Thyroid gland (tissue), 4 donors: ENCODE data around the gene TMEM214. TPM values are rescaled to one million over a fixed set of nuclear protein-coding genes. Genes with fewer than 3 reads are reported as not detected.

Experiments used
- DNase-seq, 2 donors: peaks; one replicate each; pipeline ENCODE4 v3.0.0-alpha.2; 2019
- H3K27ac ChIP-seq, 3 donors: fragments of 200-600 bp; sonication (generic); 1 replicate in 2 of 3; 2 replicates in 1 of 3; pipeline ENCODE4 v1.5.1; 2016 to 2019; ENCODE audit warnings: mild to moderate bottlenecking in 1 of 3, moderate library complexity in 1 of 3
- H3K27me3 ChIP-seq: fragments of 200-600 bp; sonication (generic); one replicate; pipeline ENCODE4 v1.5.1; 2019
- H3K36me3 ChIP-seq, 2 donors: fragments of 200-600 bp; sonication (generic); one replicate each; pipeline ENCODE4 v1.5.1; 2016 to 2019
- H3K4me1 ChIP-seq, 2 donors: fragments of 200-600 bp; sonication (generic); one replicate each; pipeline ENCODE4 v1.5.1; 2017 to 2019
- H3K4me3 ChIP-seq, 3 donors: fragments of 200-600 bp; sonication (generic); replicated peaks in 1 of 3; 1 replicate in 2 of 3; 2 replicates in 1 of 3; pipeline ENCODE4 v1.5.1; 2016; ENCODE audit warnings: mild to moderate bottlenecking in 1 of 3
- H3K9me3 ChIP-seq: fragments of 200-600 bp; sonication (generic); one replicate; pipeline ENCODE4 v1.5.1; 2017
- POLR2A ChIP-seq, 2 donors: fragments of 450-650 bp; IDR thresholded peaks; one replicate each; pipeline ENCODE4 v1.6.1; 2017; ENCODE audit warnings: antibody characterized with exemption in 2 of 2, mild to moderate bottlenecking in 2 of 2, moderate library complexity in 1 of 2
- WGBS, 2 donors: methylation state at CpG; one replicate each; pipeline ENCODE4 v1.1.5; 2017; 5-methylcytosine and 5-hydroxymethylcytosine counted together
- intact Hi-C: fragments of 100-400 bp; cut with DNase I; formaldehyde crosslinking; loops from one replicate; pipeline ENCODE4 v1.15.1; 2023
- total RNA-seq, 4 donors: library from RNA; depleted of rRNA; stranded (reverse); fragments of >200 nt; gene quantifications; one replicate each; pipeline ENCODE4 v1.2.3, GENCODE V29; 2016
- TF ChIP-seq, protein P1 (sequence below), 6 experiments: fragments of 200-600 bp in 3 of 6; fragments of 450-650 bp in 3 of 6; sonication (generic) in 3 of 6; IDR thresholded peaks; one replicate each; pipeline ENCODE4 v1.5.1; 2016 to 2019; ENCODE audit warnings: antibody characterized with exemption in 6 of 6, mild to moderate bottlenecking in 2 of 6, inconsistent platforms in 1 of 6, moderate library complexity in 1 of 6

Gene TMEM214
- total RNA-seq, 4 donors from 2014 or later, result 43.3 to 93.8 (median 78.9) TPM

DNA sequence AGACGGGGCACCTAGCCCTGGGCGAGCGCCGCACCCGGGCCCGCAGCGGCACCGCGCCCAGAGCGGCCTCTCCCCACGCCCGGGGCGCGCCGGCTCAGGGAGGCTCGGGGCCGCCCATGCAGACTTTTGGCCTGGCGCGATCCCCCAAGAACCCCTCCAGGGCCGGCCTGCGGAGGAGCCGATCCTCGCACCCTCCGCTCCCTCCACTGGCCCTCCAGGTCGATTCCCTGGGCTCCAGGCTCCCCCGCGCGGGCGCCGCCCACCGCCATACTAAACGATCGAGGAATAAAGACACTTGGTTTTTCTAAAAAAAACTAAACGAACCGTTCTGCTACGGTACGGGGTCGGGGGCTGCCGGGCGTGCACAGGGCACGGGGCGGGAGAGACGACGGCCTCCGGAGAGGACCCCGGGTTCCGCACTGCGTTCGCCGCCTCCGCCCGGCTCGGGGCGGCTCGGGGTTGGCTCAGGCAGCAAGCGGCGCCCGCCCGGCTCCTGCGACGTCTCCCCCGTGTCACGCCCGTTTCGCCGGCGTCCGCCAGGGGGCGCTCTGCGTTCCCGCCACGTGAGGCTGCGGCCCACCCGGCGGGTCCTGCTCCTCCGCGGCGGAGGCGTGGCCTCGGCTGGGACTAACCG, 53.4 kb downstream of the TMEM214 start:
- H3K27me3 ChIP-seq, result no peaks in the 10 kb centered on the region
- peak; percentile 94 to 95 for DNase-seq
- intact Hi-C loops, result loop anchor here (5.0 kb wide), 1 partner anchor 124 kb away; no protein-coding TSS in a partner anchor
- peak overlapping the region; percentile 77 to 89 (median 84) for H3K27ac ChIP-seq
- H3K9me3 ChIP-seq, result no peaks in the 10 kb centered on the region
- H3K36me3 ChIP-seq, result no peaks in the 10 kb centered on the region
- H3K4me1 ChIP-seq, result peaks cover 21 to 24% of the 10 kb centered on the region in 2 donors
- TF ChIP-seq, protein P1, sequence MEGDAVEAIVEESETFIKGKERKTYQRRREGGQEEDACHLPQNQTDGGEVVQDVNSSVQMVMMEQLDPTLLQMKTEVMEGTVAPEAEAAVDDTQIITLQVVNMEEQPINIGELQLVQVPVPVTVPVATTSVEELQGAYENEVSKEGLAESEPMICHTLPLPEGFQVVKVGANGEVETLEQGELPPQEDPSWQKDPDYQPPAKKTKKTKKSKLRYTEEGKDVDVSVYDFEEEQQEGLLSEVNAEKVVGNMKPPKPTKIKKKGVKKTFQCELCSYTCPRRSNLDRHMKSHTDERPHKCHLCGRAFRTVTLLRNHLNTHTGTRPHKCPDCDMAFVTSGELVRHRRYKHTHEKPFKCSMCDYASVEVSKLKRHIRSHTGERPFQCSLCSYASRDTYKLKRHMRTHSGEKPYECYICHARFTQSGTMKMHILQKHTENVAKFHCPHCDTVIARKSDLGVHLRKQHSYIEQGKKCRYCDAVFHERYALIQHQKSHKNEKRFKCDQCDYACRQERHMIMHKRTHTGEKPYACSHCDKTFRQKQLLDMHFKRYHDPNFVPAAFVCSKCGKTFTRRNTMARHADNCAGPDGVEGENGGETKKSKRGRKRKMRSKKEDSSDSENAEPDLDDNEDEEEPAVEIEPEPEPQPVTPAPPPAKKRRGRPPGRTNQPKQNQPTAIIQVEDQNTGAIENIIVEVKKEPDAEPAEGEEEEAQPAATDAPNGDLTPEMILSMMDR (IDR thresholded peaks at IDR 0.05), result peak; percentile 39 to 99 (median 96)
- TF ChIP-seq POLR2A (IDR thresholded peaks at IDR 0.05), result peak in 1 of 2 donors; percentile 62
- WGBS, 2 donors, result 0 to 4% methylated on average over 6 to 15 of the region's 81 CpGs
- H3K4me3 ChIP-seq, result peak overlapping the region; percentile 37 to 68 (median 63)

DNA sequence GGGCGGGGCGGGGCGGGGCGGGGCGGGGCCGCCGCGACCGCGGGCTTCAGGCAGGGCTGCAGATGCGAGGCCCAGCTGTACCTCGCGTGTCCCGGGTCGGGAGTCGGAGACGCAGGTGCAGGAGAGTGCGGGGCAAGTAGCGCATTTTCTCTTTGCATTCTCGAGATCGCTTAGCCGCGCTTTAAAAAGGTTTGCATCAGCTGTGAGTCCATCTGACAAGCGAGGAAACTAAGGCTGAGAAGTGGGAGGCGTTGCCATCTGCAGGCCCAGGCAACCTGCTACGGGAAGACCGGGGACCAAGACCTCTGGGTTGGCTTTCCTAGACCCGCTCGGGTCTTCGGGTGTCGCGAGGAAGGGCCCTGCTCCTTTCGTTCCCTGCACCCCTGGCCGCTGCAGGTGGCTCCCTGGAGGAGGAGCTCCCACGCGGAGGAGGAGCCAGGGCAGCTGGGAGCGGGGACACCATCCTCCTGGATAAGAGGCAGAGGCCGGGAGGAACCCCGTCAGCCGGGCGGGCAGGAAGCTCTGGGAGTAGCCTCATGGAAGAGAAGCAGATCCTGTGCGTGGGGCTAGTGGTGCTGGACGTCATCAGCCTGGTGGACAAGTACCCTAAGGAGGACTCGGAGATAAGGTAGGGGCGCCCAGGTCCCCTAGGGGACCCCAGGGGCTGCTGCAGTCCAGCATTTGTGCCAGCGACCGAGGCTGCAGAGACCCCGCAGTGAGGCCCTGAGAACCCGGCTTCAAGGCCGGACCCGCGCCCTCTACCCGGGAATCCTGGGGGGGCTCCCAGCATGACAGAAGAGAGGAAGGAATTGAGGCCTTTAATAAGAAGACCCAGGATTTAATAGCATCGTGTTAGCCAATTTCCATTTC, 54.2 kb downstream of the TMEM214 start, which contains the start of gene KHK:
Gene KHK (plus strand): TSS at position 49 of the 870 bp plus-strand sequence. CDS start 488 bp downstream, at position 537.
- TF ChIP-seq, protein P1 (IDR thresholded peaks at IDR 0.05), result no peak
- TF ChIP-seq POLR2A (IDR thresholded peaks at IDR 0.05), result no peak
- intact Hi-C loops, result loop anchor here (5.0 kb wide), 1 partner anchor 125 kb away; no protein-coding TSS in a partner anchor
- peaks cover 14 to 16% of the 10 kb centered on the region in 2 donors for H3K4me1 ChIP-seq

DNA sequence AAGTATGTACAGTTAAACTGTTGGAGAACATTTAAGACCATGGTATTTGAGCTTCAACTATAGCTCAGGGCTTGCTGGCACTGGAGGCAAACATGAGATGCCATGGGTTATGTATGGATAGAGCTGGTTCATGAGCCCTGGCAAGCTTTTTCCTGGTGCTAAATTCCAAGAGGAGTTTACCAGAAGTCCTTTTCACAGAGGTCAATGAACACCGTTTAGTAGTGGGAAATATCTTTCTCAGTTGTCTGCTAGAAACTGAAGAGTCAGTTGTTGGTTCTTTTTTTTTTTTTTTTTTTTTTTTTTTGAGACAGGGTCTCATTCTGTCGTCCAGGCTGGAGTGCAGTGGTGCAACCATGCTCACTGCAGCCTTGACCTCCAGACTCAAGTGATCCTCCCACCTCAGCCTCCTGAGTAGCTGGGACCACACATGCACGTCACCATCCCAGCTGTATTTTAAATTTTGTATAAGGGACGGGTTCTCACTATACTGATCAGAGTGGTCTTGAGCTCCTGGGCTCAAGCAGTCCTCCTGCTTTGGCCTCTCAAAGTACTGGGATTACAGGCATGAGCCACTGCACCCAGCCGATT, 55.2 kb downstream of the TMEM214 start:
- no peak for DNase-seq
- intact Hi-C loops, result loop anchor here (5.0 kb wide), 1 partner anchor 126 kb away; no protein-coding TSS in a partner anchor
- peaks cover 15% of the 10 kb centered on the region in 2 donors for H3K4me1 ChIP-seq
- H3K27ac ChIP-seq, result no peak overlapping the region
- 91 to 92% methylated on average over 5 of the region's 5 CpGs for WGBS, 2 donors
- H3K9me3 ChIP-seq, result no peaks in the 10 kb centered on the region
- H3K4me3 ChIP-seq, result no peak overlapping the region
- H3K36me3 ChIP-seq, result no peaks in the 10 kb centered on the region
- no peak for TF ChIP-seq POLR2A (IDR thresholded peaks at IDR 0.05)
- TF ChIP-seq, protein P1 (IDR thresholded peaks at IDR 0.05), result no peak
- H3K27me3 ChIP-seq, result no peaks in the 10 kb centered on the region

More for the DNA sequence above, 54.2 kb downstream of the TMEM214 start, which contains the start of gene KHK:
- H3K27me3 ChIP-seq, result no peaks in the 10 kb centered on the region
- H3K27ac ChIP-seq, result peak within 1 kb of the TSS; percentile 77 to 89 (median 84)
- H3K4me3 ChIP-seq, result peak within 1 kb of the TSS; percentile 37 to 68 (median 63)
- 20 to 30% methylated on average over 16 to 24 of the region's 54 CpGs for WGBS, 2 donors
- no peaks in the 10 kb centered on the region for H3K9me3 ChIP-seq
- peak; percentile 36 to 52 for DNase-seq
- no peaks in the 10 kb centered on the region for H3K36me3 ChIP-seq

DNA sequence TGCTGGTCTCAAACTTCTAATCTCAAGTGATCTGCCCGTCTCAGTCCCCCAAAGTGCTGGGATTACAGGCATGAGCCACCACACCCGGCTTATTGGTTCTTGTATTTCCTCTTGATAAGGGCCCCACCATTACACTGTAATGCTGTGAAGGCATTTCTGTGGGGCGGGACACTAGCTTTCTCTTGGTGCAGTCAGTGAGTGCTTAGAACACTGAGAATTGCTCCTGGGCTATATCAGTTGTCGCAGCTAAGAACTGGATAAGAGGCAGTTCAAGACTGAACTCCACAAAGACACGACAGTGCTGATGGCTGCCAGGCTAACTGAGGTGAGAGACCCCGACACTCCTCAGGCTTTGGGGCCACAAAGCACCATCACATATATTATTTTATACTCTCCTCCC, 55.9 kb downstream of the TMEM214 start:
- TF ChIP-seq POLR2A (IDR thresholded peaks at IDR 0.05), result no peak
- TF ChIP-seq, protein P1 (IDR thresholded peaks at IDR 0.05), result no peak
- Histone ChIP-seq H3K4me3 (no peak overlapping the region), H3K27me3 (no peaks in the 10 kb centered on the region), H3K4me1 (peaks cover 18 to 22% of the 10 kb centered on the region in 2 donors), H3K9me3 (no peaks in the 10 kb centered on the region), H3K27ac (no peak overlapping the region), H3K36me3 (no peaks in the 10 kb centered on the region)
- DNase-seq, result no peak
- WGBS, 2 donors, result 95 to 97% methylated on average over 6 of the region's 6 CpGs
- intact Hi-C loops, result loop anchor here (5.0 kb wide), 1 partner anchor 126 kb away; no protein-coding TSS in a partner anchor
